SK-N-SH (cell line): ENCODE results near the gene DENND1C. TPM values are rescaled to one million over a fixed set of nuclear protein-coding genes. Genes with fewer than 3 reads are reported as not detected.

Experiments used
- CTCF ChIA-PET: fragments of 300-600, 350-600 bp; formaldehyde crosslinking; extraction: SDS; loops from one replicate; lab custom pipeline; 2021; lab: Yijun Ruan, JAX
- POLR2A ChIA-PET: fragments of 350-600 bp; sonication (Branson Sonifier 250); formaldehyde crosslinking; extraction: SDS; loops from one replicate; lab custom pipeline; 2020; ENCODE audit warnings: antibody characterized with exemption, inconsistent platforms; lab: Yijun Ruan, JAX
- DNase-seq: peaks from one replicate; pipeline ENCODE4 v3.0.0; 2012
- H2AFZ ChIP-seq: fragments of 200-600 bp; sonication (generic); 2 replicates; pipeline ENCODE4 v1.8.1; 2016; ENCODE audit warnings: antibody characterized with exemption, mild to moderate bottlenecking, low read depth
- H3F3A ChIP-seq: fragments of 200-600 bp; sonication (generic); replicated peaks from 2 replicates; pipeline ENCODE3; 2016; ENCODE audit warnings: antibody characterized with exemption, mild to moderate bottlenecking; ENCODE audit not compliant: insufficient read depth
- H3K27ac ChIP-seq, 2 experiments: fragments of 200-500 bp in 1 of 2; fragments of 200-600 bp in 1 of 2; sonication (Bioruptor generic) in 1 of 2; sonication (generic), shearing (Covaris generic) in 1 of 2; 2 replicates each; pipeline versions ENCODE4 v1.5.1 to v1.6.1; 2014 to 2016; ENCODE audit warnings: low read depth in 2 of 2, inconsistent platforms in 1 of 2, low read length in 1 of 2, mild to moderate bottlenecking in 1 of 2, mixed read lengths in 1 of 2
- H3K27me3 ChIP-seq: fragments of 200-600 bp; sonication (generic), shearing (Covaris generic); 2 replicates; pipeline ENCODE4 v1.6.1; 2016; ENCODE audit warnings: mixed run types; ENCODE audit not compliant: insufficient read depth
- H3K36me3 ChIP-seq, 2 experiments: fragments of 200-500 bp in 1 of 2; fragments of 200-600 bp in 1 of 2; sonication (Bioruptor generic) in 1 of 2; sonication (generic) in 1 of 2; replicated peaks in 1 of 2; 2 replicates each; pipeline versions ENCODE3 to v1.5.1; 2014 to 2016; ENCODE audit warnings: low read length in 1 of 2, mild to moderate bottlenecking in 1 of 2; ENCODE audit not compliant: insufficient read depth in 2 of 2, control insufficient read depth in 1 of 2
- H3K4me1 ChIP-seq, 2 experiments: fragments of 200-500 bp in 1 of 2; fragments of 200-600 bp in 1 of 2; sonication (Bioruptor generic) in 1 of 2; sonication (generic), shearing (Covaris generic) in 1 of 2; 2 replicates each; pipeline versions ENCODE4 v1.5.1 to v1.6.1; 2014 to 2016; ENCODE audit warnings: low read depth in 1 of 2, low read length in 1 of 2, mixed run types in 1 of 2; ENCODE audit not compliant: insufficient read depth in 2 of 2, control insufficient read depth in 1 of 2
- H3K4me2 ChIP-seq: fragments of 200-600 bp; sonication (generic), shearing (Covaris generic); 2 replicates; pipeline ENCODE4 v1.6.1; 2017; ENCODE audit warnings: mixed run types
- H3K4me3 ChIP-seq, 2 experiments: fragments of 200-500 bp in 1 of 2; fragments of 200-600 bp in 1 of 2; sonication (Bioruptor generic) in 1 of 2; sonication (generic), shearing (Covaris generic) in 1 of 2; 2 replicates each; pipeline versions ENCODE4 v1.5.1 to v1.8.1; 2014 to 2016; ENCODE audit warnings: low read depth in 2 of 2, inconsistent platforms in 1 of 2, low read length in 1 of 2, mild to moderate bottlenecking in 1 of 2, mixed read lengths in 1 of 2, moderate library complexity in 1 of 2
- H3K79me2 ChIP-seq: fragments of 200-600 bp; sonication (generic); 2 replicates; pipeline ENCODE4 v1.8.1; 2017; ENCODE audit warnings: mild to moderate bottlenecking; ENCODE audit not compliant: insufficient read depth
- H3K9ac ChIP-seq: fragments of 200-600 bp; sonication (generic); 2 replicates; pipeline ENCODE4 v1.6.1; 2017; ENCODE audit warnings: mixed run types
- H3K9me2 ChIP-seq: fragments of 200-600 bp; sonication (generic); 2 replicates; pipeline ENCODE4 v1.6.1; 2017; ENCODE audit warnings: mixed run types
- H3K9me3 ChIP-seq: fragments of 200-600 bp; sonication (generic); 2 replicates; pipeline ENCODE4 v1.6.1; 2017; ENCODE audit warnings: mixed run types, mild to moderate bottlenecking, moderate library complexity
- H4K20me1 ChIP-seq: fragments of 200-600 bp; sonication (generic); 2 replicates; pipeline ENCODE4 v1.6.1; 2017; ENCODE audit warnings: mild to moderate bottlenecking, mixed run types; ENCODE audit not compliant: insufficient read depth
- ELF1 ChIP-seq: IDR thresholded peaks from 2 replicates; pipeline ENCODE4 v1.4.0; 2012
- FOSL2 ChIP-seq: IDR thresholded peaks from 2 replicates; pipeline ENCODE4 v1.4.0; 2012; ENCODE audit warnings: low read depth, mild to moderate bottlenecking, moderate library complexity, borderline replicate concordance
- FOXJ3 ChIP-seq: sonication (generic); formaldehyde crosslinking; IDR thresholded peaks from 2 replicates; pipeline ENCODE4 v1.5.1; 2020; ENCODE audit warnings: mild to moderate bottlenecking, missing genetic modification reagents
- GATA2 ChIP-seq: sonication (generic); formaldehyde crosslinking; IDR thresholded peaks from 2 replicates; pipeline ENCODE4 v1.5.0; 2020; ENCODE audit warnings: mild to moderate bottlenecking, missing genetic modification reagents
- NRF1 ChIP-seq: IDR thresholded peaks from 2 replicates; pipeline ENCODE4 v1.6.1; 2012; ENCODE audit warnings: low read depth, mild to moderate bottlenecking, low read length
- SMC3 ChIP-seq: IDR thresholded peaks from 2 replicates; pipeline ENCODE4 v1.6.1; 2012; ENCODE audit warnings: low read depth, low read length, improper control_type of control experiment
- TCF12 ChIP-seq: IDR thresholded peaks from 2 replicates; pipeline ENCODE4 v1.4.0; 2012
- WGBS: methylation state at CpG from one replicate; pipeline ENCODE4 v1.1.6; 2017; ENCODE audit warnings: low lambda C conversion rate; 5-methylcytosine and 5-hydroxymethylcytosine counted together
- polyA plus RNA-seq, 3 experiments: library from polyadenylated mRNA; depleted of rRNA; stranded (reverse); fragments of >200 nt; gene quantifications; 2 replicates each; pipeline ENCODE4 v1.2.3, GENCODE V29; 2012
- TF ChIP-seq, protein P1 (sequence below): fragments of 200-600 bp; sonication (generic); IDR thresholded peaks from 2 replicates; pipeline ENCODE4 v1.6.1; 2017; ENCODE audit warnings: antibody characterized with exemption, mild to moderate bottlenecking, moderate library complexity
- TF ChIP-seq, protein P2 (sequence below): IDR thresholded peaks from 2 replicates; pipeline ENCODE4 v1.4.0; 2012; ENCODE audit warnings: low read depth
- TF ChIP-seq, protein P3 (sequence below): IDR thresholded peaks from 2 replicates; pipeline ENCODE4 v1.4.0; 2012; ENCODE audit warnings: low read depth, borderline replicate concordance
- TF ChIP-seq, protein P4 (sequence below): IDR thresholded peaks from 2 replicates; pipeline ENCODE4; 2012

DENND1C gene
- polyA plus RNA-seq, 1 of the 3 experiments (the other 2 are of a cell fraction), result 0.05 TPM

DNA sequence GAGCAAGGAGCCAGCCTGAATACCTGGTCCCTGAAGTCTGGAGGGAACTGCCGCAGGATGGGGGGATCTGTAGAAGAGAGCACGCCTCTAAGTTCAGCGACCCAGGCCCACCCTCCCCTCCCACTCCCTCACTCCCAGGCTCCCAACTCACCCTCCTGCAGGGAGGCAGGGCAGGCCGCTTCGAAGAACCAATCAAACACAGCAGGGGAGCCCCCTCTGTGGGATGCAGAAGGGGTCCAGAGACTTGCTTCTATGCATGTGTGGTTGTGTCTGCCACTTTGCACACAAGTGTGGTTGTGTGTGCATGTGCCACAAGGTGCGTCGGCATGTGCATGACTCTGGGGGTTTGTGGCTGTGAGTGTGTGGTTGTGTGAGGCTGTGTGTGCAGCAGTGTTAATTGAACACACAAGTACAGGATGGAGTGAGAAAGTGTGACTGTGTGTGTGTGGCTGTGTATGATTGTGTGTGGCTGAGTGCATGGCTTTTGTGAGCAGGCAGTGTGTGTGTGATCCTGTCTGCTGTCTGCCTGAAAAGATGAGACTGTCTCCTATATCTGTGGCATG lies 1.7 kb downstream of the DENND1C start:
- TF ChIP-seq, protein P1, sequence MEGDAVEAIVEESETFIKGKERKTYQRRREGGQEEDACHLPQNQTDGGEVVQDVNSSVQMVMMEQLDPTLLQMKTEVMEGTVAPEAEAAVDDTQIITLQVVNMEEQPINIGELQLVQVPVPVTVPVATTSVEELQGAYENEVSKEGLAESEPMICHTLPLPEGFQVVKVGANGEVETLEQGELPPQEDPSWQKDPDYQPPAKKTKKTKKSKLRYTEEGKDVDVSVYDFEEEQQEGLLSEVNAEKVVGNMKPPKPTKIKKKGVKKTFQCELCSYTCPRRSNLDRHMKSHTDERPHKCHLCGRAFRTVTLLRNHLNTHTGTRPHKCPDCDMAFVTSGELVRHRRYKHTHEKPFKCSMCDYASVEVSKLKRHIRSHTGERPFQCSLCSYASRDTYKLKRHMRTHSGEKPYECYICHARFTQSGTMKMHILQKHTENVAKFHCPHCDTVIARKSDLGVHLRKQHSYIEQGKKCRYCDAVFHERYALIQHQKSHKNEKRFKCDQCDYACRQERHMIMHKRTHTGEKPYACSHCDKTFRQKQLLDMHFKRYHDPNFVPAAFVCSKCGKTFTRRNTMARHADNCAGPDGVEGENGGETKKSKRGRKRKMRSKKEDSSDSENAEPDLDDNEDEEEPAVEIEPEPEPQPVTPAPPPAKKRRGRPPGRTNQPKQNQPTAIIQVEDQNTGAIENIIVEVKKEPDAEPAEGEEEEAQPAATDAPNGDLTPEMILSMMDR, result no peak
- no peaks in the 10 kb centered on the region for H3K9me3 ChIP-seq
- ChIA-PET CTCF (no interaction called here), POLR2A (no interaction called here)
- no peak overlapping the region for H2AFZ ChIP-seq
- no peak overlapping the region for H3K4me2 ChIP-seq
- no peak overlapping the region for H3K27ac ChIP-seq
- no peaks in the 10 kb centered on the region for H3K79me2 ChIP-seq
- H3F3A ChIP-seq, result no peaks in the 10 kb centered on the region
- H3K27me3 ChIP-seq, result peaks cover 11% of the 10 kb centered on the region
- DNase-seq, result no peak
- H3K4me3 ChIP-seq, result no peak overlapping the region
- no peak overlapping the region for H3K9ac ChIP-seq
- H3K9me2 ChIP-seq, result no peaks in the 10 kb centered on the region
- no peaks in the 10 kb centered on the region for H4K20me1 ChIP-seq
- H3K4me1 ChIP-seq, result peaks cover 0 to 14% of the 10 kb centered on the region in 2 experiments; a peak in 1 of 4 replicates
- WGBS, result 86% methylated on average over 4 of the region's 7 CpGs
- H3K36me3 ChIP-seq, result no peaks in the 10 kb centered on the region

DNA sequence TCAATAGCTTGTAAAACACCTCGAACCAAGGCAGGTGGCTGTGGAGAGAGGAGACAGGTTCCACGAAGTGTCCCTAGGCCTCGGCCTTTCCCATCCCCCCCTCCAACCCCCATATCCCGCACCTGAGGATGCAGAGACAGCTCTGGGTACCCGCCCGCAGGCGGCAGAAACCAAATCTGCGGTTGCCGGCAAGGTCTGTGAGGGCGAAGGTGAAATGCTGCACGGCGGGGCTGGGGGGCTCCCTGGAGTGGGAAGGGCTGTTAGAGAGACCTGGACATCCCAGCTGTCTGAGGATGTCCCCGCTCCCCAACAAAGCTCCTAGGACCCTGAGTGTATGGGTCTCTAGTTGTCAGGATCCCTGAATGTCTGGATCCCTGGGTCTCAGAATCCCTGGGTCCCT lies 2.8 kb downstream of the DENND1C start:
- no peaks in the 10 kb centered on the region for H3K9me2 ChIP-seq
- H2AFZ ChIP-seq, result no peak overlapping the region
- no peaks in the 10 kb centered on the region for H3K9me3 ChIP-seq
- no peak for DNase-seq
- POLR2A ChIA-PET, result no interaction called here
- TF ChIP-seq, protein P2, sequence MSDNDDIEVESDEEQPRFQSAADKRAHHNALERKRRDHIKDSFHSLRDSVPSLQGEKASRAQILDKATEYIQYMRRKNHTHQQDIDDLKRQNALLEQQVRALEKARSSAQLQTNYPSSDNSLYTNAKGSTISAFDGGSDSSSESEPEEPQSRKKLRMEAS, result no peak
- H4K20me1 ChIP-seq, result no peaks in the 10 kb centered on the region
- CTCF ChIA-PET, result no interaction called here
- no peak overlapping the region for H3K4me3 ChIP-seq
- no peak overlapping the region for H3K4me2 ChIP-seq
- no peaks in the 10 kb centered on the region for H3K79me2 ChIP-seq
- no peak overlapping the region for H3K9ac ChIP-seq
- peaks cover 20% of the 10 kb centered on the region for H3K27me3 ChIP-seq
- 85% methylated on average over 13 of the region's 13 CpGs for WGBS
- H3F3A ChIP-seq, result no peaks in the 10 kb centered on the region
- peaks cover 0 to 14% of the 10 kb centered on the region in 2 experiments; a peak in 1 of 4 replicates for H3K4me1 ChIP-seq
- H3K36me3 ChIP-seq, result no peaks in the 10 kb centered on the region
- H3K27ac ChIP-seq, result no peak overlapping the region

DNA sequence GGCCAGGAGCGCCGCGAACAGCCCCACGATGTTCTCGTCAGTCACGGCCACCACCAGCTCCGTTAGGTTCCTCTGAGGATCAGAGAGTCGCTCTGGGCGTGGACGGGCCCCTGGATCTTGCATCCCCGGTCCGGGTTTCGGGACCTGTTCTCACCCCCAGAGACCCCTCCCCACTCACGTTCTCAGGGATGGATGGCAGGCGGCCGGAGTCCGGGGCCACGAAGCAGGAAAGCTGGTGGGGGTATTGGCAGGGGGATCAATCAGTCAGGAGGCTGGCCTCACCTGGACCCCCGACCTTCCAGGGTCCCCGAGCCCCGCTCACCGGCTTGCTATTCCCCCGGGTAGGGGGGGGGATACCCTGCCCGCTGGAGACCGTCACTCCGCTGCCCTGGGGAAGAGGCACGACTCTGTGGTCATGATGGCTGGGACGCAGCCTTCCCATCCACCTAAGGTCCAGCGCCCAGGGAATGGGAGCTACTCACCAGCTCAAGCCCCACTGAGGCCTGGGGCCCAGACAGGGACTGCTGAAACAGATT lies 4.6 kb downstream of the DENND1C start:
- DNase-seq, result no peak
- TF ChIP-seq FOSL2 (no peak), ELF1 (no peak), TCF12 (no peak), FOXJ3 (no peak), GATA2 (no peak), SMC3 (no peak), NRF1 (no peak)
- TF ChIP-seq, protein P3, sequence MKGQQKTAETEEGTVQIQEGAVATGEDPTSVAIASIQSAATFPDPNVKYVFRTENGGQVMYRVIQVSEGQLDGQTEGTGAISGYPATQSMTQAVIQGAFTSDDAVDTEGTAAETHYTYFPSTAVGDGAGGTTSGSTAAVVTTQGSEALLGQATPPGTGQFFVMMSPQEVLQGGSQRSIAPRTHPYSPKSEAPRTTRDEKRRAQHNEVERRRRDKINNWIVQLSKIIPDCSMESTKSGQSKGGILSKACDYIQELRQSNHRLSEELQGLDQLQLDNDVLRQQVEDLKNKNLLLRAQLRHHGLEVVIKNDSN, result no peak
- TF ChIP-seq, protein P4, sequence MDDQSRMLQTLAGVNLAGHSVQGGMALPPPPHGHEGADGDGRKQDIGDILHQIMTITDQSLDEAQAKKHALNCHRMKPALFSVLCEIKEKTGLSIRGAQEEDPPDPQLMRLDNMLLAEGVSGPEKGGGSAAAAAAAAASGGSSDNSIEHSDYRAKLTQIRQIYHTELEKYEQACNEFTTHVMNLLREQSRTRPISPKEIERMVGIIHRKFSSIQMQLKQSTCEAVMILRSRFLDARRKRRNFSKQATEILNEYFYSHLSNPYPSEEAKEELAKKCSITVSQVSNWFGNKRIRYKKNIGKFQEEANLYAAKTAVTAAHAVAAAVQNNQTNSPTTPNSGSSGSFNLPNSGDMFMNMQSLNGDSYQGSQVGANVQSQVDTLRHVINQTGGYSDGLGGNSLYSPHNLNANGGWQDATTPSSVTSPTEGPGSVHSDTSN, result no peak
- TF ChIP-seq, protein P1, result no peak
- TF ChIP-seq, all 33 proteins: peak for 0
- peak overlapping the region; percentile 37 to 39; a peak in 3 of 4 replicates for H3K4me3 ChIP-seq
- peaks cover 28% of the 10 kb centered on the region for H3K27me3 ChIP-seq
- no peaks in the 10 kb centered on the region for H3F3A ChIP-seq
- 33% methylated on average over 11 of the region's 29 CpGs for WGBS
- H3K9me3 ChIP-seq, result no peaks in the 10 kb centered on the region
- H2AFZ ChIP-seq, result no peak overlapping the region
- ChIA-PET POLR2A (no interaction called here), CTCF (interaction anchor here (0.9 kb wide), 1 partner anchor 17 kb away, joined by 3 read pairs; the partner anchor contains the start of gene SLC25A23)
- H3K4me2 ChIP-seq, result peak overlapping the region; percentile 68
- no peak overlapping the region for H3K9ac ChIP-seq
- no peaks in the 10 kb centered on the region for H3K9me2 ChIP-seq
- H3K36me3 ChIP-seq, result no peaks in the 10 kb centered on the region
- H4K20me1 ChIP-seq, result no peaks in the 10 kb centered on the region
- peaks cover 0 to 14% of the 10 kb centered on the region in 2 experiments; a peak in 1 of 4 replicates for H3K4me1 ChIP-seq
- H3K79me2 ChIP-seq, result no peaks in the 10 kb centered on the region
- no peak overlapping the region for H3K27ac ChIP-seq
